HEK293 (cell line): Measurements from ENCODE around the gene PSTPIP1.
A peak's percentile ranks its signal among the peaks of the same experiment; 100 is the strongest.

ENCODE experiments used
- CTCF ChIA-PET: fragments of 350-600 bp; formaldehyde crosslinking; extraction: SDS; loops from one replicate; lab custom pipeline; 2021; ENCODE audit warnings: antibody characterized with exemption; lab: Yijun Ruan, JAX
- POLR2A ChIA-PET: fragments of 300-600 bp; formaldehyde crosslinking; extraction: SDS; loops from one replicate; lab custom pipeline; 2020; ENCODE audit warnings: antibody characterized with exemption, inconsistent platforms; lab: Yijun Ruan, JAX
- H3K27ac ChIP-seq: fragments of 200-500 bp; sonication (Bioruptor generic); 2 replicates; pipeline ENCODE4 v1.5.1; 2014; ENCODE audit warnings: low read depth, low read length, control low read depth, inconsistent platforms; ENCODE audit errors: extremely low read depth
- H3K36me3 ChIP-seq, 2 experiments: fragments of 200-500 bp in 1 of 2; sonication (Bioruptor generic) in 1 of 2; 1 replicate in 1 of 2; 2 replicates in 1 of 2; pipeline ENCODE4 v1.5.1; 2014 to 2017; ENCODE audit warnings: inconsistent platforms in 2 of 2, low read length in 2 of 2; ENCODE audit not compliant: control insufficient read depth in 2 of 2, insufficient read depth in 1 of 2
- H3K4me1 ChIP-seq: fragments of 200-500 bp; sonication (Bioruptor generic); 2 replicates; pipeline ENCODE4 v1.5.1; 2014; ENCODE audit warnings: mild to moderate bottlenecking, low read length, inconsistent platforms; ENCODE audit not compliant: control insufficient read depth, insufficient read depth
- H3K4me3 ChIP-seq: 2 replicates; pipeline ENCODE4 v1.5.1; 2011; ENCODE audit warnings: low read depth, mild to moderate bottlenecking, control low read depth, low read length, moderate library complexity
- H3K9me3 ChIP-seq: fragments of 200-500 bp; sonication (Bioruptor generic); 2 replicates; pipeline ENCODE4 v1.5.1; 2014; ENCODE audit warnings: low read depth, low read length, inconsistent platforms; ENCODE audit not compliant: control insufficient read depth, insufficient read depth
- EGR2 ChIP-seq: fragments of 450-650 bp; formaldehyde crosslinking; IDR thresholded peaks from 2 replicates; pipeline ENCODE4 v1.5.1; 2016; ENCODE audit warnings: low read depth, missing biosample characterization, missing genetic modification characterization
- GLIS1 ChIP-seq: fragments of 450-650 bp; formaldehyde crosslinking; IDR thresholded peaks from 2 replicates; pipeline ENCODE4 v1.5.1; 2016; ENCODE audit warnings: missing biosample characterization, missing genetic modification characterization
- GLIS2 ChIP-seq: fragments of 450-650 bp; formaldehyde crosslinking; IDR thresholded peaks from 2 replicates; pipeline ENCODE4 v1.5.1; 2016; ENCODE audit warnings: missing biosample characterization, missing genetic modification characterization
- IKZF3 ChIP-seq: fragments of 450-650 bp; IDR thresholded peaks from 2 replicates; pipeline ENCODE4 v1.5.0; 2018; ENCODE audit warnings: missing biosample characterization, mild to moderate bottlenecking, missing genetic modification characterization, moderate library complexity
- INSM2 ChIP-seq: fragments of 450-650 bp; formaldehyde crosslinking; IDR thresholded peaks from 2 replicates; pipeline ENCODE4 v1.5.1; 2016; ENCODE audit warnings: missing biosample characterization, missing genetic modification characterization
- KLF16 ChIP-seq: fragments of 450-650 bp; formaldehyde crosslinking; IDR thresholded peaks from 2 replicates; pipeline ENCODE4 v1.5.1; 2017; ENCODE audit warnings: missing biosample characterization, missing genetic modification characterization
- MEIS1 ChIP-seq: sonication (generic); formaldehyde crosslinking; IDR thresholded peaks from 2 replicates; pipeline ENCODE4 v1.8.1; 2022; ENCODE audit warnings: missing genetic modification reagents, mild to moderate bottlenecking, borderline replicate concordance
- ZBTB26 ChIP-seq: fragments of 450-650 bp; formaldehyde crosslinking; optimal IDR thresholded peaks from 2 replicates; pipeline ENCODE3; 2016; ENCODE audit warnings: missing biosample characterization, mild to moderate bottlenecking, missing genetic modification characterization
- ZIC2 ChIP-seq: fragments of 450-650 bp; formaldehyde crosslinking; IDR thresholded peaks from 2 replicates; pipeline ENCODE4 v1.5.1; 2016; ENCODE audit warnings: missing biosample characterization, missing genetic modification characterization
- ZNF132 ChIP-seq: fragments of 450-650 bp; formaldehyde crosslinking; IDR thresholded peaks from 2 replicates; pipeline ENCODE4 v1.5.1; 2017; ENCODE audit warnings: missing biosample characterization, missing genetic modification characterization, borderline replicate concordance
- ZNF140 ChIP-seq: fragments of 450-650 bp; formaldehyde crosslinking; IDR thresholded peaks from 2 replicates; pipeline ENCODE4 v1.5.1; 2016; ENCODE audit warnings: missing biosample characterization, missing genetic modification characterization
- ZNF146 ChIP-seq: fragments of 450-650 bp; formaldehyde crosslinking; IDR thresholded peaks from 2 replicates; pipeline ENCODE4 v1.5.1; 2016; ENCODE audit warnings: missing biosample characterization, missing genetic modification characterization
- ZNF24 ChIP-seq: fragments of 450-650 bp; formaldehyde crosslinking; IDR thresholded peaks from 2 replicates; pipeline ENCODE4 v1.5.1; 2016; ENCODE audit warnings: missing biosample characterization, missing genetic modification characterization
- ZNF248 ChIP-seq: fragments of 450-650 bp; formaldehyde crosslinking; IDR thresholded peaks from 2 replicates; pipeline ENCODE4 v1.5.1; 2017; ENCODE audit warnings: missing biosample characterization, missing genetic modification characterization
- ZNF341 ChIP-seq: fragments of 450-650 bp; formaldehyde crosslinking; IDR thresholded peaks from 2 replicates; pipeline ENCODE4; 2016; ENCODE audit warnings: low read depth, missing biosample characterization, missing genetic modification characterization
- ZNF37A ChIP-seq: fragments of 450-650 bp; IDR thresholded peaks from 2 replicates; pipeline ENCODE4 v1.5.1; 2018; ENCODE audit warnings: missing biosample characterization, missing genetic modification characterization
- ZNF394 ChIP-seq: fragments of 450-650 bp; formaldehyde crosslinking; IDR thresholded peaks from 2 replicates; pipeline ENCODE4 v1.5.1; 2016; ENCODE audit warnings: missing biosample characterization, missing genetic modification characterization, mild to moderate bottlenecking, moderate library complexity, borderline replicate concordance
- ZNF48 ChIP-seq: fragments of 450-650 bp; formaldehyde crosslinking; IDR thresholded peaks from 2 replicates; pipeline ENCODE4 v1.5.1; 2016; ENCODE audit warnings: missing biosample characterization, missing genetic modification characterization
- ZNF501 ChIP-seq: fragments of 450-650 bp; formaldehyde crosslinking; IDR thresholded peaks from 2 replicates; pipeline ENCODE4 v1.5.1; 2016; ENCODE audit warnings: missing biosample characterization, missing genetic modification characterization
- ZNF530 ChIP-seq: fragments of 450-650 bp; formaldehyde crosslinking; IDR thresholded peaks from 2 replicates; pipeline ENCODE4 v1.5.1; 2016; ENCODE audit warnings: low read depth, missing biosample characterization, missing genetic modification characterization
- ZNF560 ChIP-seq: fragments of 450-650 bp; formaldehyde crosslinking; IDR thresholded peaks from 2 replicates; pipeline ENCODE4 v1.5.1; 2017; ENCODE audit warnings: missing biosample characterization, missing genetic modification characterization, borderline replicate concordance
- ZNF624 ChIP-seq: fragments of 450-650 bp; formaldehyde crosslinking; IDR thresholded peaks from 2 replicates; pipeline ENCODE4 v1.5.1; 2017; ENCODE audit warnings: missing biosample characterization, missing genetic modification characterization
- ZNF791 ChIP-seq: fragments of 450-650 bp; formaldehyde crosslinking; IDR thresholded peaks from 2 replicates; pipeline ENCODE4 v1.5.1; 2016; ENCODE audit warnings: missing biosample characterization, missing genetic modification characterization
- ZNF837 ChIP-seq: fragments of 450-650 bp; formaldehyde crosslinking; IDR thresholded peaks from 2 replicates; pipeline ENCODE4 v1.5.1; 2016; ENCODE audit warnings: missing biosample characterization, missing genetic modification characterization
- ZSCAN18 ChIP-seq: fragments of 450-650 bp; formaldehyde crosslinking; IDR thresholded peaks from 2 replicates; pipeline ENCODE4 v1.5.1; 2016; ENCODE audit warnings: missing biosample characterization, missing genetic modification characterization

Gene PSTPIP1

GRCh38 chr15:77030928-77031375 is 36.0 kb downstream of the PSTPIP1 start:
- TF ChIP-seq ZNF560 (tag by site-specific recombination) (no peak), ZNF140 (tag by site-specific recombination) (no peak), ZNF501 (no peak), ZNF48 (tag by site-specific recombination) (no peak), ZNF146 (tag by site-specific recombination) (no peak), ZBTB26 (no peak), ZNF24 (tag by site-specific recombination) (no peak), ZNF837 (tag by site-specific recombination) (no peak), ZNF624 (tag by site-specific recombination) (no peak), ZIC2 (tag by site-specific recombination) (no peak), INSM2 (tag by site-specific recombination) (no peak), IKZF3 (tag by site-specific recombination) (no peak), MEIS1 (no peak), ZSCAN18 (no peak), ZNF530 (no peak), ZNF248 (tag by site-specific recombination) (no peak), ZNF132 (tag by site-specific recombination) (no peak), ZNF394 (tag by site-specific recombination) (no peak)
- no peaks in the 10 kb centered on the region for H3K4me1 ChIP-seq
- H3K36me3 ChIP-seq: peaks cover 0 to 3% of the 10 kb centered on the region in 2 experiments; a peak in 1 of 3 replicates
- POLR2A ChIA-PET: interaction anchor here (0.6 kb wide), 1 partner anchor 821 kb away, joined by 3 read pairs; no protein-coding TSS in a partner anchor
- no peaks in the 10 kb centered on the region for H3K9me3 ChIP-seq
- no peak overlapping the region for H3K4me3 ChIP-seq
- CTCF ChIA-PET: interaction anchor here (0.8 to 1.3 kb wide), 4 partner anchors 12 to 127 kb away, joined by 3 to 6 read pairs (median 4); no protein-coding TSS in a partner anchor
- no peak overlapping the region for H3K27ac ChIP-seq

GRCh38 chr15:77031376-77032050 is 36.6 kb downstream of the PSTPIP1 start:
- Histone ChIP-seq H3K9me3 (no peaks in the 10 kb centered on the region), H3K27ac (no peak overlapping the region), H3K36me3 (peaks cover 0 to 9% of the 10 kb centered on the region in 2 experiments; a peak in 1 of 3 replicates), H3K4me1 (no peaks in the 10 kb centered on the region)
- CTCF ChIA-PET: interaction anchor here (0.6 to 1.9 kb wide), 7 partner anchors 12 to 512 kb away, joined by 3 to 6 read pairs (median 4); no protein-coding TSS in a partner anchor
- peak; percentile 98 for TF ChIP-seq GLIS1 (tag by site-specific recombination)
- TF ChIP-seq ZNF791 (tag by site-specific recombination): no peak
- no peak for TF ChIP-seq KLF16
- TF ChIP-seq ZSCAN18: no peak
- TF ChIP-seq GLIS2 (tag by site-specific recombination): peak; percentile 61; the same call in 1 of the 2 replicates
- no peak for TF ChIP-seq ZNF37A (tag by site-specific recombination)
- TF ChIP-seq EGR2 (tag by site-specific recombination): no peak
- no peak for TF ChIP-seq ZNF341 (tag by site-specific recombination)
- TF ChIP-seq ZIC2 (tag by site-specific recombination): peak; percentile 63
- TF ChIP-seq, all 188 proteins: peak for 3
- POLR2A ChIA-PET: interaction anchor here (0.6 kb wide), 1 partner anchor 717 kb away, joined by 4 read pairs; no protein-coding TSS in a partner anchor
- H3K4me3 ChIP-seq: no peak overlapping the region
